DND-41 (cell line): ENCODE results near the gene C12orf56.

Source experiments
- ATAC-seq: fragments of 200-7000 bp; cut with Tn5 transposase; 3 replicates; pipeline ENCODE4 v1.9.1; 2021; ENCODE audit warnings: low read depth; ENCODE audit not compliant: insufficient read depth
- DNase-seq: peaks from one replicate; pipeline ENCODE4 v3.0.0-alpha.2; 2020
- H2AFZ ChIP-seq: 2 replicates; pipeline ENCODE4 v1.6.0; 2012; ENCODE audit warnings: low read depth, low read length
- H3K27ac ChIP-seq: 2 replicates; pipeline ENCODE4 v1.5.1; 2012; ENCODE audit warnings: low read length, inconsistent platforms
- H3K27me3 ChIP-seq: fragments of 200-600 bp; sonication (generic); 2 replicates; pipeline ENCODE4 v1.6.0; 2012; ENCODE audit warnings: low read length, mild to moderate bottlenecking, inconsistent platforms; ENCODE audit not compliant: insufficient read depth, poor library complexity
- H3K36me3 ChIP-seq: 2 replicates; pipeline ENCODE4 v1.5.1; 2012; ENCODE audit warnings: low read length, inconsistent platforms; ENCODE audit not compliant: insufficient read depth
- H3K4me1 ChIP-seq: 2 replicates; pipeline ENCODE4 v1.5.1; 2012; ENCODE audit warnings: mild to moderate bottlenecking, low read length; ENCODE audit not compliant: insufficient read depth
- H3K4me2 ChIP-seq: 2 replicates; pipeline ENCODE4 v1.6.0; 2012; ENCODE audit warnings: mild to moderate bottlenecking, moderate library complexity, low read length, inconsistent platforms; ENCODE audit not compliant: insufficient read depth
- H3K4me3 ChIP-seq, 2 experiments: fragments of 200-600 bp in 1 of 2; shearing (Covaris generic) in 1 of 2; 2 replicates each; pipeline ENCODE4 v1.5.1; 2012 to 2016; ENCODE audit warnings: inconsistent platforms in 2 of 2, low read length in 2 of 2, mild to moderate bottlenecking in 2 of 2, low read depth in 1 of 2, moderate library complexity in 1 of 2
- H3K79me2 ChIP-seq: 2 replicates; pipeline ENCODE4 v1.6.0; 2012; ENCODE audit warnings: low read length, inconsistent platforms; ENCODE audit not compliant: insufficient read depth
- H3K9ac ChIP-seq: 2 replicates; pipeline ENCODE4 v1.6.0; 2012; ENCODE audit warnings: low read depth, mild to moderate bottlenecking, inconsistent platforms, low read length, moderate library complexity
- H3K9me3 ChIP-seq: 2 replicates; pipeline ENCODE4 v1.5.1; 2012; ENCODE audit warnings: low read length, moderate library complexity, mild to moderate bottlenecking, inconsistent platforms; ENCODE audit not compliant: insufficient read depth, severe bottlenecking
- H4K20me1 ChIP-seq: 2 replicates; pipeline ENCODE4 v1.6.0; 2012; ENCODE audit warnings: low read length; ENCODE audit not compliant: insufficient read depth
- CTCF ChIP-seq: IDR thresholded peaks from 2 replicates; pipeline ENCODE4 v1.5.1; 2012; ENCODE audit warnings: borderline replicate concordance, low read length, moderate library complexity, mild to moderate bottlenecking; ENCODE audit not compliant: poor library complexity, severe bottlenecking; ENCODE audit errors: extremely low read depth
- EZH2 ChIP-seq: IDR thresholded peaks from 3 replicates; pipeline ENCODE4 v1.6.1; 2012; ENCODE audit warnings: borderline replicate concordance, low read depth, mild to moderate bottlenecking, moderate library complexity, low read length, inconsistent platforms; ENCODE audit not compliant: severe bottlenecking

Gene C12orf56

GRCh38 chr12:64258576-64258975 lies 132.0 kb downstream of the C12orf56 start:
- no peaks in the 10 kb centered on the region for H3K27me3 ChIP-seq
- no peak overlapping the region for H3K4me3 ChIP-seq
- TF ChIP-seq EZH2 = no peak
- no peak for TF ChIP-seq CTCF
- H3K9me3 ChIP-seq = no peaks in the 10 kb centered on the region
- H3K79me2 ChIP-seq = no peaks in the 10 kb centered on the region
- H3K27ac ChIP-seq = no peak overlapping the region
- no peaks in the 10 kb centered on the region for H3K4me1 ChIP-seq
- no peak overlapping the region for H3K9ac ChIP-seq
- no peak overlapping the region for H2AFZ ChIP-seq
- H4K20me1 ChIP-seq = no peaks in the 10 kb centered on the region
- no peaks in the 10 kb centered on the region for H3K36me3 ChIP-seq
- ATAC-seq = no peak
- no peak for DNase-seq
- H3K4me2 ChIP-seq = no peak overlapping the region

- no peaks in the 10 kb centered on the region for H3K4me1 ChIP-seq
- no peaks in the 10 kb centered on the region for H4K20me1 ChIP-seq
- no peaks in the 10 kb centered on the region for H3K79me2 ChIP-seq
- peak; percentile 77 for TF ChIP-seq CTCF
- no peak for TF ChIP-seq EZH2
- H3K9me3 ChIP-seq = no peaks in the 10 kb centered on the region
- H3K4me2 ChIP-seq = no peak overlapping the region
- H3K9ac ChIP-seq = no peak overlapping the region
- H3K27ac ChIP-seq = no peak overlapping the region
- no peak overlapping the region for H2AFZ ChIP-seq
- H3K4me3 ChIP-seq = no peak overlapping the region
- no peaks in the 10 kb centered on the region for H3K27me3 ChIP-seq
- DNase-seq (no peak), ATAC-seq (peak; percentile 58; the same call in 1 of the 3 replicates)
- H3K36me3 ChIP-seq = no peaks in the 10 kb centered on the region
These were observed 134.3 kb downstream of the C12orf56 start for GRCh38 chr12:64256166-64256800.

- ATAC-seq = no peak
- Histone ChIP-seq H3K79me2 (no peaks in the 10 kb centered on the region), H4K20me1 (no peaks in the 10 kb centered on the region), H3K9me3 (no peaks in the 10 kb centered on the region), H3K36me3 (no peaks in the 10 kb centered on the region), H3K27ac (no peak overlapping the region), H3K4me3 (no peak overlapping the region), H3K27me3 (no peaks in the 10 kb centered on the region), H3K9ac (no peak overlapping the region), H3K4me2 (no peak overlapping the region), H3K4me1 (no peaks in the 10 kb centered on the region), H2AFZ (no peak overlapping the region)
- no peak for DNase-seq
- TF ChIP-seq EZH2 (no peak), CTCF (no peak)
These were observed 135.3 kb downstream of the C12orf56 start for GRCh38 chr12:64255249-64255648.
